SK-N-SH (cell line): Measurements from ENCODE around the gene OR6X1. TPM values are rescaled to one million over a fixed set of nuclear protein-coding genes. Genes with fewer than 3 reads are reported as not detected.

Source experiments
- CTCF ChIA-PET: fragments of 300-600, 350-600 bp; formaldehyde crosslinking; extraction: SDS; loops from one replicate; lab custom pipeline; 2021; lab: Yijun Ruan, JAX
- POLR2A ChIA-PET: fragments of 350-600 bp; sonication (Branson Sonifier 250); formaldehyde crosslinking; extraction: SDS; loops from one replicate; lab custom pipeline; 2020; ENCODE audit warnings: antibody characterized with exemption, inconsistent platforms; lab: Yijun Ruan, JAX
- DNase-seq: peaks from one replicate; pipeline ENCODE4 v3.0.0; 2012
- H2AFZ ChIP-seq: fragments of 200-600 bp; sonication (generic); 2 replicates; pipeline ENCODE4 v1.8.1; 2016; ENCODE audit warnings: antibody characterized with exemption, mild to moderate bottlenecking, low read depth
- H3F3A ChIP-seq: fragments of 200-600 bp; sonication (generic); replicated peaks from 2 replicates; pipeline ENCODE3; 2016; ENCODE audit warnings: antibody characterized with exemption, mild to moderate bottlenecking; ENCODE audit not compliant: insufficient read depth
- H3K27ac ChIP-seq, 2 experiments: fragments of 200-500 bp in 1 of 2; fragments of 200-600 bp in 1 of 2; sonication (Bioruptor generic) in 1 of 2; sonication (generic), shearing (Covaris generic) in 1 of 2; 2 replicates each; pipeline versions ENCODE4 v1.5.1 to v1.6.1; 2014 to 2016; ENCODE audit warnings: low read depth in 2 of 2, inconsistent platforms in 1 of 2, low read length in 1 of 2, mild to moderate bottlenecking in 1 of 2, mixed read lengths in 1 of 2
- H3K27me3 ChIP-seq: fragments of 200-600 bp; sonication (generic), shearing (Covaris generic); 2 replicates; pipeline ENCODE4 v1.6.1; 2016; ENCODE audit warnings: mixed run types; ENCODE audit not compliant: insufficient read depth
- H3K36me3 ChIP-seq, 2 experiments: fragments of 200-500 bp in 1 of 2; fragments of 200-600 bp in 1 of 2; sonication (Bioruptor generic) in 1 of 2; sonication (generic) in 1 of 2; replicated peaks in 1 of 2; 2 replicates each; pipeline versions ENCODE3 to v1.5.1; 2014 to 2016; ENCODE audit warnings: low read length in 1 of 2, mild to moderate bottlenecking in 1 of 2; ENCODE audit not compliant: insufficient read depth in 2 of 2, control insufficient read depth in 1 of 2
- H3K4me1 ChIP-seq, 2 experiments: fragments of 200-500 bp in 1 of 2; fragments of 200-600 bp in 1 of 2; sonication (Bioruptor generic) in 1 of 2; sonication (generic), shearing (Covaris generic) in 1 of 2; 2 replicates each; pipeline versions ENCODE4 v1.5.1 to v1.6.1; 2014 to 2016; ENCODE audit warnings: low read depth in 1 of 2, low read length in 1 of 2, mixed run types in 1 of 2; ENCODE audit not compliant: insufficient read depth in 2 of 2, control insufficient read depth in 1 of 2
- H3K4me2 ChIP-seq: fragments of 200-600 bp; sonication (generic), shearing (Covaris generic); 2 replicates; pipeline ENCODE4 v1.6.1; 2017; ENCODE audit warnings: mixed run types
- H3K4me3 ChIP-seq, 2 experiments: fragments of 200-500 bp in 1 of 2; fragments of 200-600 bp in 1 of 2; sonication (Bioruptor generic) in 1 of 2; sonication (generic), shearing (Covaris generic) in 1 of 2; 2 replicates each; pipeline versions ENCODE4 v1.5.1 to v1.8.1; 2014 to 2016; ENCODE audit warnings: low read depth in 2 of 2, inconsistent platforms in 1 of 2, low read length in 1 of 2, mild to moderate bottlenecking in 1 of 2, mixed read lengths in 1 of 2, moderate library complexity in 1 of 2
- H3K79me2 ChIP-seq: fragments of 200-600 bp; sonication (generic); 2 replicates; pipeline ENCODE4 v1.8.1; 2017; ENCODE audit warnings: mild to moderate bottlenecking; ENCODE audit not compliant: insufficient read depth
- H3K9ac ChIP-seq: fragments of 200-600 bp; sonication (generic); 2 replicates; pipeline ENCODE4 v1.6.1; 2017; ENCODE audit warnings: mixed run types
- H3K9me2 ChIP-seq: fragments of 200-600 bp; sonication (generic); 2 replicates; pipeline ENCODE4 v1.6.1; 2017; ENCODE audit warnings: mixed run types
- H3K9me3 ChIP-seq: fragments of 200-600 bp; sonication (generic); 2 replicates; pipeline ENCODE4 v1.6.1; 2017; ENCODE audit warnings: mixed run types, mild to moderate bottlenecking, moderate library complexity
- H4K20me1 ChIP-seq: fragments of 200-600 bp; sonication (generic); 2 replicates; pipeline ENCODE4 v1.6.1; 2017; ENCODE audit warnings: mild to moderate bottlenecking, mixed run types; ENCODE audit not compliant: insufficient read depth
- ELF1 ChIP-seq: IDR thresholded peaks from 2 replicates; pipeline ENCODE4 v1.4.0; 2012
- EZH2phosphoT487 ChIP-seq: fragments of 200-600 bp; sonication (generic); IDR thresholded peaks from 2 replicates; pipeline ENCODE4 v1.6.1; 2017; ENCODE audit warnings: low read depth, mixed run types, mild to moderate bottlenecking, antibody characterized with exemption, moderate library complexity, borderline replicate concordance
- FOSL2 ChIP-seq: IDR thresholded peaks from 2 replicates; pipeline ENCODE4 v1.4.0; 2012; ENCODE audit warnings: low read depth, mild to moderate bottlenecking, moderate library complexity, borderline replicate concordance
- MEF2A ChIP-seq: IDR thresholded peaks from 2 replicates; pipeline ENCODE4 v1.4.0; 2012; ENCODE audit warnings: low read depth, borderline replicate concordance
- NFIC ChIP-seq: IDR thresholded peaks from 2 replicates; pipeline ENCODE4 v1.4.0; 2012; ENCODE audit warnings: borderline replicate concordance
- RXRA ChIP-seq: IDR thresholded peaks from 2 replicates; pipeline ENCODE4 v1.4.0; 2012; ENCODE audit warnings: low read depth, mild to moderate bottlenecking, borderline replicate concordance
- TAF1 ChIP-seq: IDR thresholded peaks from 2 replicates; pipeline ENCODE4 v1.6.1; 2012; ENCODE audit warnings: low read depth, mild to moderate bottlenecking, low read length, moderate library complexity, borderline replicate concordance
- YY1 ChIP-seq: IDR thresholded peaks from 2 replicates; pipeline ENCODE4 v1.4.0; 2012; ENCODE audit warnings: low read depth, mild to moderate bottlenecking
- WGBS: methylation state at CpG from one replicate; pipeline ENCODE4 v1.1.6; 2017; ENCODE audit warnings: low lambda C conversion rate; 5-methylcytosine and 5-hydroxymethylcytosine counted together
- polyA plus RNA-seq, 3 experiments: library from polyadenylated mRNA; depleted of rRNA; stranded (reverse); fragments of >200 nt; gene quantifications; 2 replicates each; pipeline ENCODE4 v1.2.3, GENCODE V29; 2012
- TF ChIP-seq, protein P1 (sequence below): fragments of 150-350 bp; IDR thresholded peaks from 2 replicates; pipeline ENCODE4 v1.6.1; 2016; ENCODE audit warnings: mild to moderate bottlenecking, low read depth, low read length
- TF ChIP-seq, protein P2 (sequence below): IDR thresholded peaks from 2 replicates; pipeline ENCODE4 v1.4.0; 2012; ENCODE audit warnings: low read depth, borderline replicate concordance
- TF ChIP-seq, protein P3 (sequence below): fragments of 200-600 bp; sonication (generic); IDR thresholded peaks from 2 replicates; pipeline ENCODE4 v1.6.1; 2017; ENCODE audit warnings: antibody characterized with exemption, mild to moderate bottlenecking, moderate library complexity
- TF ChIP-seq, protein P4 (sequence below): IDR thresholded peaks from 2 replicates; pipeline ENCODE4 v1.6.1; 2012; ENCODE audit warnings: mild to moderate bottlenecking, low read depth, low read length, moderate library complexity
- TF ChIP-seq, protein P5 (sequence below): IDR thresholded peaks from 2 replicates; pipeline ENCODE4 v1.4.0; 2012; ENCODE audit warnings: low read depth
- TF ChIP-seq, protein P6 (sequence below): IDR thresholded peaks from 2 replicates; pipeline ENCODE4; 2012

OR6X1 gene
- polyA plus RNA-seq, 1 of the 3 experiments (the other 2 are of a cell fraction): not detected

DNA sequence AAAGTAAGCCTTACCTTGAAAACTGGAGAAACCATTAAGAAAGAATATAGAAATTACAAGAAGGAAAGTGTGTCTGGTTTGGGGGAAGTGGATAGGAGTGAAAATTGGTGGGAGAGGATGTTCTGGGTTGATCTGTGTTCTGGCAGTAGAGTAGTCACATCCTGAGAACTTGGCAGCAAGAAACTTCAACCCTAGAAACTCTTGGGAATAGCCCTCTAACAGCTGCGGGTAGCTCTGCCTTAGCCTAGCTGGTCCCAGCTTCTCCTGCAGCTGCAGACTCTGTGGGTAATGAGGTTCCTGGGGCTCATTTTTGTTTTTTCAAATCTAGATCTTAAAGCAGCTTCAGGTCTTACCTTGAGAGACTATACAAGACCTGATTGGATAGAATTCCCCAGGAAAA is 24.2 kb upstream of the OR6X1 start:
- Histone ChIP-seq H3K4me1 (no peaks in the 10 kb centered on the region), H3K4me2 (no peak overlapping the region), H3K79me2 (no peaks in the 10 kb centered on the region), H2AFZ (no peak overlapping the region), H3F3A (no peaks in the 10 kb centered on the region), H3K9ac (no peak overlapping the region), H3K4me3 (no peak overlapping the region), H4K20me1 (no peaks in the 10 kb centered on the region), H3K9me3 (no peaks in the 10 kb centered on the region), H3K36me3 (no peaks in the 10 kb centered on the region), H3K27ac (no peak overlapping the region), H3K9me2 (no peaks in the 10 kb centered on the region), H3K27me3 (no peaks in the 10 kb centered on the region; the same call in 1 of the 2 replicates)
- no peak for TF ChIP-seq YY1
- TF ChIP-seq, protein P1, sequence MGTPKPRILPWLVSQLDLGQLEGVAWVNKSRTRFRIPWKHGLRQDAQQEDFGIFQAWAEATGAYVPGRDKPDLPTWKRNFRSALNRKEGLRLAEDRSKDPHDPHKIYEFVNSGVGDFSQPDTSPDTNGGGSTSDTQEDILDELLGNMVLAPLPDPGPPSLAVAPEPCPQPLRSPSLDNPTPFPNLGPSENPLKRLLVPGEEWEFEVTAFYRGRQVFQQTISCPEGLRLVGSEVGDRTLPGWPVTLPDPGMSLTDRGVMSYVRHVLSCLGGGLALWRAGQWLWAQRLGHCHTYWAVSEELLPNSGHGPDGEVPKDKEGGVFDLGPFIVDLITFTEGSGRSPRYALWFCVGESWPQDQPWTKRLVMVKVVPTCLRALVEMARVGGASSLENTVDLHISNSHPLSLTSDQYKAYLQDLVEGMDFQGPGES: no peak
- TF ChIP-seq NFIC: no peak
- TF ChIP-seq, protein P2, sequence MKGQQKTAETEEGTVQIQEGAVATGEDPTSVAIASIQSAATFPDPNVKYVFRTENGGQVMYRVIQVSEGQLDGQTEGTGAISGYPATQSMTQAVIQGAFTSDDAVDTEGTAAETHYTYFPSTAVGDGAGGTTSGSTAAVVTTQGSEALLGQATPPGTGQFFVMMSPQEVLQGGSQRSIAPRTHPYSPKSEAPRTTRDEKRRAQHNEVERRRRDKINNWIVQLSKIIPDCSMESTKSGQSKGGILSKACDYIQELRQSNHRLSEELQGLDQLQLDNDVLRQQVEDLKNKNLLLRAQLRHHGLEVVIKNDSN: no peak
- TF ChIP-seq, protein P3, sequence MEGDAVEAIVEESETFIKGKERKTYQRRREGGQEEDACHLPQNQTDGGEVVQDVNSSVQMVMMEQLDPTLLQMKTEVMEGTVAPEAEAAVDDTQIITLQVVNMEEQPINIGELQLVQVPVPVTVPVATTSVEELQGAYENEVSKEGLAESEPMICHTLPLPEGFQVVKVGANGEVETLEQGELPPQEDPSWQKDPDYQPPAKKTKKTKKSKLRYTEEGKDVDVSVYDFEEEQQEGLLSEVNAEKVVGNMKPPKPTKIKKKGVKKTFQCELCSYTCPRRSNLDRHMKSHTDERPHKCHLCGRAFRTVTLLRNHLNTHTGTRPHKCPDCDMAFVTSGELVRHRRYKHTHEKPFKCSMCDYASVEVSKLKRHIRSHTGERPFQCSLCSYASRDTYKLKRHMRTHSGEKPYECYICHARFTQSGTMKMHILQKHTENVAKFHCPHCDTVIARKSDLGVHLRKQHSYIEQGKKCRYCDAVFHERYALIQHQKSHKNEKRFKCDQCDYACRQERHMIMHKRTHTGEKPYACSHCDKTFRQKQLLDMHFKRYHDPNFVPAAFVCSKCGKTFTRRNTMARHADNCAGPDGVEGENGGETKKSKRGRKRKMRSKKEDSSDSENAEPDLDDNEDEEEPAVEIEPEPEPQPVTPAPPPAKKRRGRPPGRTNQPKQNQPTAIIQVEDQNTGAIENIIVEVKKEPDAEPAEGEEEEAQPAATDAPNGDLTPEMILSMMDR: no peak
- TF ChIP-seq TAF1: no peak
- TF ChIP-seq ELF1: no peak
- TF ChIP-seq FOSL2: no peak
- ChIA-PET CTCF (no interaction called here), POLR2A (no interaction called here)
- WGBS: 17% methylated on average over 1 of the region's 1 CpG
- no peak for DNase-seq

DNA sequence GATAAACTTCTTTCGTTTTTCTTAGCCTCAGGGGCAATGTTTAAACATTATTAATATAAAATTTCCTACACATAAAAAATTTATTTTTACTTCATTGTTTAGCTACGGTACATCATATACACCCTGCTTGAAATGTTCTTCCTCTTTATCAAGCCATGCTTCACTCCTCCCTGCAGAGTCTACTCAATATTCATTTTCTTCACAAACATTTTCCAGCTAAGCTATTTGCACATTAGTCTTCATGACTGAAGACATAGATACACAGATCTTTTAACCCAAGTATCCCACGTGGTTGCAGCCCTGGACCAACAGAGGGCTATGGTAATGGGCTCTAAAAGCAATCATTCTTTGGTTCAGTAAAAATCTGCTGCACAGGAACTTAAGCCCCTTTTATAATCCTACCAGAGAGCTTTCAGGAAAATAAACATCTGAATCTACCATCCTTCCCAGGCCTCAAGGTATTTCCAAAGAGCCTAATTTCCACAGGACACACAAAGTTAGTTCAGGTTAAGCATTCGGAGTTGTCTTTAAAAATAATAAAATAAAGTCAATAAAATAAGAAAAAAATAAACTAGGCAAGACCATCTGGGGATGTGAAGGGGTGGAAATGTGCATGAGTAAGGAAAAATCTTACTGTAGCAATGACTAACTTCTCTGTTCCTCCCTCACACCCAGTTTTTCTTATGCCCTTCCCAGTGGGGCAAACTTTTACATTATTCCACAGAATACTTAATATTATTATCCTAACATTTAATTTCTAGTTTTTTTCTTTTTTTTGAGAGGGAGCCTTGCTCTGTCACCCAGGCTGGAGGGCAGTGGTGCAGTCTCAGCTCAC is 21.6 kb upstream of the OR6X1 start:
- Histone ChIP-seq H3K9ac (no peak overlapping the region), H3K4me3 (no peak overlapping the region), H3K9me3 (no peaks in the 10 kb centered on the region), H4K20me1 (no peaks in the 10 kb centered on the region), H2AFZ (no peak overlapping the region), H3K9me2 (no peaks in the 10 kb centered on the region), H3K36me3 (no peaks in the 10 kb centered on the region), H3K4me1 (no peaks in the 10 kb centered on the region), H3K79me2 (no peaks in the 10 kb centered on the region), H3K27ac (no peak overlapping the region), H3K4me2 (no peak overlapping the region), H3K27me3 (no peaks in the 10 kb centered on the region; the same call in 1 of the 2 replicates), H3F3A (no peaks in the 10 kb centered on the region)
- CTCF ChIA-PET: interaction anchor here (1.0 kb wide), 1 partner anchor 20 kb away, joined by 3 read pairs; no protein-coding TSS in a partner anchor
- POLR2A ChIA-PET: no interaction called here
- no peak for DNase-seq
- WGBS: 4% methylated on average over 4 of the region's 4 CpGs
- TF ChIP-seq RXRA (no peak), MEF2A (no peak), EZH2phosphoT487 (no peak)
- TF ChIP-seq, protein P3: no peak
- TF ChIP-seq, protein P4, sequence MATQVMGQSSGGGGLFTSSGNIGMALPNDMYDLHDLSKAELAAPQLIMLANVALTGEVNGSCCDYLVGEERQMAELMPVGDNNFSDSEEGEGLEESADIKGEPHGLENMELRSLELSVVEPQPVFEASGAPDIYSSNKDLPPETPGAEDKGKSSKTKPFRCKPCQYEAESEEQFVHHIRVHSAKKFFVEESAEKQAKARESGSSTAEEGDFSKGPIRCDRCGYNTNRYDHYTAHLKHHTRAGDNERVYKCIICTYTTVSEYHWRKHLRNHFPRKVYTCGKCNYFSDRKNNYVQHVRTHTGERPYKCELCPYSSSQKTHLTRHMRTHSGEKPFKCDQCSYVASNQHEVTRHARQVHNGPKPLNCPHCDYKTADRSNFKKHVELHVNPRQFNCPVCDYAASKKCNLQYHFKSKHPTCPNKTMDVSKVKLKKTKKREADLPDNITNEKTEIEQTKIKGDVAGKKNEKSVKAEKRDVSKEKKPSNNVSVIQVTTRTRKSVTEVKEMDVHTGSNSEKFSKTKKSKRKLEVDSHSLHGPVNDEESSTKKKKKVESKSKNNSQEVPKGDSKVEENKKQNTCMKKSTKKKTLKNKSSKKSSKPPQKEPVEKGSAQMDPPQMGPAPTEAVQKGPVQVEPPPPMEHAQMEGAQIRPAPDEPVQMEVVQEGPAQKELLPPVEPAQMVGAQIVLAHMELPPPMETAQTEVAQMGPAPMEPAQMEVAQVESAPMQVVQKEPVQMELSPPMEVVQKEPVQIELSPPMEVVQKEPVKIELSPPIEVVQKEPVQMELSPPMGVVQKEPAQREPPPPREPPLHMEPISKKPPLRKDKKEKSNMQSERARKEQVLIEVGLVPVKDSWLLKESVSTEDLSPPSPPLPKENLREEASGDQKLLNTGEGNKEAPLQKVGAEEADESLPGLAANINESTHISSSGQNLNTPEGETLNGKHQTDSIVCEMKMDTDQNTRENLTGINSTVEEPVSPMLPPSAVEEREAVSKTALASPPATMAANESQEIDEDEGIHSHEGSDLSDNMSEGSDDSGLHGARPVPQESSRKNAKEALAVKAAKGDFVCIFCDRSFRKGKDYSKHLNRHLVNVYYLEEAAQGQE: no peak
- TF ChIP-seq, protein P5, sequence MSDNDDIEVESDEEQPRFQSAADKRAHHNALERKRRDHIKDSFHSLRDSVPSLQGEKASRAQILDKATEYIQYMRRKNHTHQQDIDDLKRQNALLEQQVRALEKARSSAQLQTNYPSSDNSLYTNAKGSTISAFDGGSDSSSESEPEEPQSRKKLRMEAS: no peak
- TF ChIP-seq, protein P6, sequence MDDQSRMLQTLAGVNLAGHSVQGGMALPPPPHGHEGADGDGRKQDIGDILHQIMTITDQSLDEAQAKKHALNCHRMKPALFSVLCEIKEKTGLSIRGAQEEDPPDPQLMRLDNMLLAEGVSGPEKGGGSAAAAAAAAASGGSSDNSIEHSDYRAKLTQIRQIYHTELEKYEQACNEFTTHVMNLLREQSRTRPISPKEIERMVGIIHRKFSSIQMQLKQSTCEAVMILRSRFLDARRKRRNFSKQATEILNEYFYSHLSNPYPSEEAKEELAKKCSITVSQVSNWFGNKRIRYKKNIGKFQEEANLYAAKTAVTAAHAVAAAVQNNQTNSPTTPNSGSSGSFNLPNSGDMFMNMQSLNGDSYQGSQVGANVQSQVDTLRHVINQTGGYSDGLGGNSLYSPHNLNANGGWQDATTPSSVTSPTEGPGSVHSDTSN: no peak
